Measurements from ENCODE around the gene C1RL.

C1RL gene

DNA sequence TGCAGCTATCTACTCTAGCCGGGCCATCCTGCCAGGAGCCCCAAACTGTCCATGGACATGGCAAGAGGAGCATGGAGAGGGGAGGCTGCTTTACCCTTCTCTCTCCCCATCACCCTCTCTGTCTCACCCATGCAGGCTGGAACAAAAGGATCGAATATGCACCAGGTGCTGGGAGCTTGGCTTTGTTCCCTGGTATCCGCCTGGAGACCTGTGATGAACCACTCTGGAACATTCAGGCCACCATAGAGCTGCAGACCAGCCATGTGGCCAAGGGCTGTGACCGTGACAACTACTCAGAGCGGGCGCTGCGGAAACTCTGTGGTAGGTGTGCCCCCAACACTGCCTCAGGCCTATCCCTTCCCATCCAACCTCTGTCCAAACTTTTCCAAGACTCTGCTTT is 27.1 kb upstream of the C1RL start:
- DNase-seq: no peak

DNA sequence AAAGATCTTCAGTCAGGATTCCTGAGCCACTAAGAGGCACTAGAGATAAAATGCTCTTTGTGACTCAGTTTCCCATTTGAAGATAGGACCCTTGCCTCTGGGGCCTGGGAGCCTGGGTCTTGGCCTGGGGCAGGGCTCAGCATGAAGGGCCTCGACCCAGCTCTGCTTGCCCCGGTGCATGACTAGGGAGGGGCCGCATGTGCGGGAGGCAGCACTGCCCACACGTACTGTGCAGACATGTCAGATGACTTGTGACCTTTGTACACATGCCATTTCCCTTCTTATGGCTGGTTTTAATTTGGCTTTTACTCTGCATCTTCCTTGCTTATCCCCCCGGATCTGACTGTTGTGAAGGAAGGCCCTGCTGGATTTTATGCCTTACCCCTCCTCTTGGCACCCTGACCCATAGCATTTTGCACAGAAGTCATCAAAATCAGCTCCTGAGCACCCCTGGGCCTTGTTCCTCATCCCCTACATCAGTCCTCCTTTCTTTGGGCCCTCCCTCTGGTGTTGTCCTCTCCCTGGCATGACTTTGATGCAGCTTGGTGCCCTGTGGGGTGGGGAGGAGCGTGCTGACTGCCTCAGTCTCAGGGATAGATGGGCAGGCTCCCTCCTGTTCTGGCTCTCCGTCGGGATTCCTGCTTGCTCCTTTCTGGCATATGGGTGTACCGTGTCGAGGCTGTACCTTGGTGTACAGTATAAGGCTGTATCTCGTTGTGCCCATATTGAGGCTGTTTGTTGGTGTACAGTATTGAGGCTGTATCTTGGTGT is 25.6 kb upstream of the C1RL start:
- DNase-seq: no peak

DNA sequence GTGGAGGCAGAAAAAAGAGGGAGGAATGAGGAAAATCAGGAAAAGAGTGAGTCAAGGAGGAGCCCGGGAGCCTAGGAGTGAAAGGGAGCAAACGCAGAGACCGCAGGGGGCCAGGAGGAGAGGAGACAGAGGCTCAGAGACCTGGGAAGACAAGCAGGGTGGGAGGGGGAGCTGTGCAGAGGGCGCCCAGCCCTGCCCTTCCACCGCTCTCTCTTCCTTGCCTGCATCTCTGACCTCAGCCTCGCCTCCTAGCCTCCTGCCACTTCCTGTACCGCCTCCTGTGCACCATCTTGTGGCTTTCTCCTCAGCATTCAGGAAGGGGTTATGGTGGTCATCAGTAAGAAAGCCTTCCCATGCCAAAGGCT is 22.5 kb upstream of the C1RL start:
- no peak for DNase-seq

DNA sequence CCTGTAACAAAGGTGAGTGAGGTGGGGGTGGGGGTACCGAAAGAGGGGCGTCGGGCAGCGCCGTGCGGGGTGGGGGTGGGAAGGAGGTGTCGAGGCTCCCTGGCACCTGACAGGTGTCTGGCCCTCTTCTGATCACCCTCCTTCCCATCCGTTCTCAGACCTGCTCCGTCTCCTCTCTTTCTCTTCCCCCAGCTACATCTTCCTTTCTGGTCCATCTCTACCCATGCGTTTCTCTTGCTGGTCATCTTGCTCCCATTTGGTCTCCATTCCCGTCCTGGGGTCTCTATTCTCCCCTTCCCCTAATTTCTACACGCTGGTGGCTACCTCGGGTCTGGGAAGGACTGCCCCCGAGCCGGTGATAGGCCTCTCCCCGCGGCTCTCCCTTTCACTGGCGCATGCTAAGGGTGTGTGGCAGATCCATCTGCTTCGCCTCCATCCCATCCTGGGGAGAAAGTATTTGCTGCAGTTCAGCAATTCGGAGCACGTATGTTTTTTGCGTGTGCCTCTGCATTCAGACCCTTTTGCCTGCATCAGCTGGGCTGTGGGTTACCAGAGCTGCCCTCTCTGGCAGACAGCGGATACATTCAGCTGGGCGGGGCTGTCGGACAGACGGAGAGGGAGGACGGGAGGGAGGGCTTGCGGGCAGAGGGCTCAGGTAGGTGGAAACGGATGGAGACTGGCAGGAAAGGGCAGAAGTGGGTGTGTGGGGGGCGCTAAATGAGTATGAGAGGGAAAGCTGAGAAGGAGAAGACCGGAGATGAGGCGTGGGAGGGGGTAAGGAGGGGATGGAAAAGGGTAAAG is 21.9 kb upstream of the C1RL start:
- DNase-seq: peak in 2 of 4 experiments; percentile 5 to 16

DNA sequence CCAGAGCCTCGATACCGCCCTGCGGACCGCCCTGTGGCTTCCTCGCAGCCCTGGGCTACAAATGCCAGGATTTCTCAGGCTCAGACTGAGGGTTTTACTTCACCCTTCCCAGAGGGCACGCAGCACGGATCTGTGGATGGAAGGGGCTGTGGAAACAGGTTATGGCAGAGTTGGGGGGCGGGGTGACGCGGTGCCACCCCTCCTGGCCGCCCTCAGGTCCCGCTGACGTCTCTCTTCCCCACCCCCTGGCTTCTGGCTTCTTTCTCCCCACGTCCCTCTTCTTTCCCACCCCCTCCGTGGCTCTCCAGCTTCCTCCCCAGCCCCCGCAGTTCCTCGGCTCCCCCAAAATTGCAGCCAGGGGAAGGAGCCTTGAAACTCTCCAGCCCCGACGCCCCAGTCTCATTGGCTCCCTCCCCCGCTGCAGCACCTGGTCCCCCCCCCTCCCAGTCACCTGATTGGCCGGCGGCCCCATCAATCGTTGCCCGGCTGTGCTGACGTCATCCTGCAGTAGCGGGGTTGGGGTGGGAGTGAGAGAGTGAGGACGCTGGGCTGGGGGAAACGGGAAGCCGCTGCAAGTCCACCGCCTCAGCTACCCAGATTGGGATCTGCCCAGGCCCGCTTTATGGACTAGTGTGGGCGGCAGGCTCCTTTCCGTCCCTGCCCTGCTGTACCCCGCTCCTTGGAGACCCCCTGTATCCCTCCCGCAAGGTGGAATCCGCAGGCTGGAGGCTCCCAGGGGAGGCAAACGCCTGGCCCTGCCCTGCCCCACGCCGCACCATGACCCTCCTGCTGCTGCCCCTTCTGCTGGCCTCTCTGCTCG is 21.1 kb upstream of the C1RL start, which contains the start of gene CLSTN3:
Gene CLSTN3, plus strand, starts transcription at position 500 of the 820 bp plus-strand sequence. Its CDS starts 278 bp downstream, at position 778.
- peak; percentile 55 to 81 (median 74) for DNase-seq

DNA sequence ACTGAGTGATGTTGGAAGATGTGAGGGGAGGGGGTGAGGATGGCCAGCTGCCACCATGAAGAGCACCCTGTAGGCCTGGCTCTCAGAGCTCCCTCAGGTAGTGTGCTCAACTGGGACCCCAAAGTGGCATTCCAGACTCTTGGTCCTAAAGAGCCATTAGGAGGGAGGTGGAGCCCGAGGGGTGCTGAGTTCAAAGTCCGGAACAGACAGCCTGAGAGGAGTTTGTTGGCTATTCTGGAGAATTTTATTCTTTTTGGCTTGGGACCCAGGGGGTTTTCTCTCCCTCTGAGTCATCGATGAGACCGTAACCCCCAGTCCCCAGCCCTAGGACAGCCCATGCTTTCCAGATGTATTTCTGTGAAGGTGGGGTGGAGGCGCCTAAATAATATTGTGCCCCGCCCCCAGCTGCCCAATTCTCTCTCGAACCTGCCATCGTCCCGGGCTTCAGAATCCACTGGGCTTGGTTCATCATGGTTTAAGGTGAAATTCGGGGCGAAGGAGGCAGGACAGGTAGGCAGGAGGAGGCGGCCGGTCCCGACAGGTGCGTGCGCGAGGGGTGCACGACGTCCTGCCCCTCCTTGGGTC is 20.4 kb upstream of the C1RL start:
- DNase-seq: no peak

DNA sequence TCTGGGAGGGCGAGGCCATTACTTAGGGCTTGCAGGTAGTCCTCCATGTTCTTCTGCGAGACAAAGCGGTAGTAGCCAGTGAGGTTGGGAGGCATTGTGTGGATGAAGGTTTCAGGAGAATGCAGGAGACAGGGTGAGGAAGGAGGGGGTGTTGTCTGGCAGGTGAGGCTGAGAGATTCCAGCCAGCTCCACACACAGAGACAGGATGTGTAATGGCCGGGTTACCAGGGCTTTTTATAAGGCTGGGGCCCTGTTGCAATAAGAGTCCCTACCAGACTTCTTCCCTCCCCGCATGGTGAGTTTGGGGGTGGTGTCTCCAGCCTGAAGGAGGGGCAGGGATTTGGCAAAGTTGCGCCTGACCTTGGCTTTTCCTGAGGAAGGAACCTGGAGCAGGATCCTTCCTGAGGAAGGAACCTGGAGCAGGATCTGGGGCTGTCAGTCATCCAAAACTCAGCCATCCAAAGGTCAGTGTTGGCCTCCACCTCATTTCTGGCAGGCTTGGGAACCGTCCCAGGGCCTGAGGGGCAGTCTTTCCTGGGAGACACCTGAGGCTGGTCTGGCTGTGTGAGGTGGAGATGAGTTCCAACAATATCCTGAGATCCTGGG is 19.8 kb upstream of the C1RL start, which contains the start of gene RBP5:
Gene RBP5, minus strand, starts transcription at position 209 of the 606 bp plus-strand sequence. Its CDS starts 114 bp downstream, at position 95.
- DNase-seq: no peak

DNA sequence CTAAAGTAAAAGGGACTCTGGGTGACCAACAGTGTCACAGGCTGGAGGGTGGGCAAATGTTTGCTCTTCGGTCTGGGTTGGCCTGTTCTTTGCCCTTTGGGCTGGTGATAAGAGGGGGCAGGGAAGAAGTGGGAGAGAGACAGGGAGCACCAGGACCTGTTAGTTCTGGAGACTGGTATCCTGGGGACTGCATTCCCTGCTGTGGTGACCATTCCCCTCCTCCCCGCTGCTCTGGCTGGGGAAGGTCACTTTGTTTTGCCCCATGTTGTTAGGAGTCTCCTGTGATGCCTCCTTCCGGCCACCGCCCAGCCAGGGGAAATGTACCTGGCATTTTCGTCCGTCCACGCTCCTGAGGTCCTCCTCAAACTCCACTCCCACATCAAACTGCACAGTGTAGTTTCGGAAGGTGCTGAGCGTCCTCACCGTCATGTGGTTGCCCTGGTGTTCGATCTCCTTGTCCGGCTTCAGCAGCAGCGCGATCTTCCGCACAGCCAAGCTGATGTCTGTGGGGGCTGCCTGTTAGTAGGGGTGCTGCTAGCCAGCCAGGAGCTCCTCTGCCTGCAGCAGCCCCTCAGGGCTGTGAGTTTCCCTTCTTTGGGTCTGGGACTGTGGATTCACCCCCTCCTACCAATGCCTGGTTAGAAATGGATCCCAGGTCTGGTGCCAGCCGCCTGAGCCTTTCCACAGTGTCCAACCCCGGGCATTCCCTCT is 19.1 kb upstream of the C1RL start:
- DNase-seq: no peak

DNA sequence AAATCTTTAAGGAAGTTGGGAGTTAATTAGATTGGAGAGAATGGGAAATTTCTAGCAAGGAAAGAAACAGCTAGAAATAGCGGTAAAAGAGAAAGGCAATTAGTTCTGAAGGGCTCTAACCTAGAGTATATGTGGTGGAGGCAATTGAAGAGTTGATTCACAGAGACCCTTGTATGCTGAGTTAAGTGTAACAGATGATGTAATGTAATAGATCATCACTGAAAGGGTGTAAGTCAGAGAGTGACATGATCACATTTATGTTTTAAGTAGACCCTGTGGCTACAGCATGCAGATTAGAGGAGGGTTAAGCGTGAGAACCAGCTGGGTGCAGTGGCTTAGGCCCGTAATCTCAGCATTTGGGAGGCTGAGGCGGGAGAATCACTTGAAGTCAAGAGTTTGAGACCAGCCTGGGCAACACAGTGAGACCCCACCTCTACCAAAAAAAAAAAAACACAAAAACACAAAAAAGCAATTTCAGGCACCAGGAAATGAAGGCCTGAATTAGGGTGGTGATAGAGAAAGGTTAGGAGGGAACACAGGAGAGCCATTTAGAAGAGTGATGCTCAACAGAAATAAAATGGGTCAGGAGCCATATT is 16.7 kb upstream of the C1RL start:
- no peak for DNase-seq

DNA sequence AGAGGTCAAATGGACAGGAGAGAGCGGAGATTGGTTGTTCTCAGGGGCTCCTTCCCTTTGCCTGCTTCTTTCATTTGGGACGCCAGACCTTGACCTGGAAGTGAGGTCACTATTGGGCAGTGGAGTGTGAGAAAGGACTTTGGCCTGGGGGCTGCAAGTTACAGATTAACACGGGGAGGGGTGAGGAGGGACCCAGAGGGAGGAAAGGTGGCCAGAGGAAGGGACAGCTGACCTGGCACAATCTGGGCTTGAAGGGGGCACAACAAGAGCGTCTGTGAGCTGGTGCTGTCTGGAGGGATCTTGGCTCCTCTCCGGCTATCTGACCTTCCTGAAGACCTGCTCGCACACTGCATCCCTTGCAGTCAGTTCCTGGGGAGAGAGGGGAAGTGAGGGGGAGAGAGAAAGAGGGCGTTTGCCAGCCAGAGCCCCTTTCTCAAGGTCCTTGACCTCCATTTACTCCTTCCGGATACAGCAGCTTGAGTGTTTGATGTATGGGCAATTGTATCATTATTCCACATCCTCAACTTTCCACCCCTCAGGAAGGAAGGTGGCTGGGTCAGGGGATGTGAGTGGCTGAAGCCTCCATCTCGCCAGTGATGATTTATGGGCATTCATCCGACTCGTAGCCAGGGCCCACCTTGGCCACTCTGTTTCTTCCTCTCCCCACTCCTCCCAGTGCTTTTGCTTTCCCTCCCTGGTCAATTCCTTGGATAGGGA is 14.9 kb upstream of the C1RL start:
- DNase-seq: no peak

DNA sequence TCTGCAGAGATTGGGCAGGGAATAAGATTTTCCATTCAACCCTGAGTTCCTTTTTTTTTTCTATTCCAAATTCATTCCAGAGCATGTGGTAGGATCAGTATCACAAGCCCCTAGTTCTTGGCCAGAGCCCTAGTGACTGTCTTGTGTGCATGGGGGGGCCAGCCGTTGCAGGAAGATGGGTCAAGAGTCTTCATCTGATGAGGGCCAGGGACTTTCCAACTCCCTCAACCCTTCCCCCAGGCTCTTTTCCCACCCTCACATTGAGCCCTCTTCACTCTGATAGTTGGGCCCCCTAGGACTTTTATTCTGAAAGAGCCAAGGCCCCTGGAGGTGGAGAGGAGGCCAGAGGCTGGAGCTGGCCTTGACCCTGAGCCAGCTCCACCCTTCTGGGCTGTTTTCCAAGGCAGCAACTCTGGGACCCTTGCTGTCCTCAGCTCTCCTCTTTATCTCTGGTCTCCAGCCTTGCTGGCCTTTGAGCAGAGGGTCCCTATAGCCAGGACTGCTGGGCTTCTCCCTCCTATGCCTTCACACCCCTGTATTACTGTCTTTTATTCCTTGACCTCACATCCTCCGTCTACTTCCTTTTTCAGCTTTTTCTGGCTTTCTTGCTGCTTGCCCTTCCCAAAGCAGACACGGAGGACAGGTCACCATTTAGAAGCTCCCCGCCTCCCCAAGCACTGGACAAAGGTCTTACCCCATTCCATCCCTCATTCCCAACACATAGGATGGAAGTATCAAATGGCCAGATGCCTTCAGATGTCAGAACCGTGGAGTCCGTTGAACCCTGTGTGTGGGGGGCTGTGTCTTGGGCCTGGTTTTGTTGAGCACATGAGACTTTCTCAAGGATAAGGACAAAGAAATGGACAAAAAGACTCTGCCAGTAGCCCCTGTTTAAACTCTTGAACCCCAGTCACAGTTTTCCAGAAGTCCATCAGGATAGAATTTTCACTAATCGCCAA is 14.1 kb upstream of the C1RL start:
- DNase-seq: no peak

DNA sequence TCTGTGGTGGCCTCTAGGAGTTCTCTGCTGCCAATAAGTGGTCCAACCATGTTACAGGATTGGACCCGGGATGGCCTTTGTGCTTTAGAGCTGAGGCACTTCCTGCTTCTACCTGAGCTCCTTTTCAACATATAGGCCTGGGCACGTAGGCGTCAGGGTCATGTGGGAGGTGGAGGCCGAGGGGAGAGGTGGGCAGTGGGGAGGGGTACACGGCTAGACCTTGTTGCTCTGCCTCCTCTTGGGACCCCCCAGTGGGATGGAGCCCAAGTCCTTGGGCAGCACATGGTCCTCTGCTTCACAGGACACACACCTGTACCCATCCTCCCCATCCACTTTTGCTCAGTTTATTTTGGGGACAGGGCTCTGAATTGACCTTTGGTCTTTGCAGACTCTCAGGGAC is 12.3 kb upstream of the C1RL start:
- no peak for DNase-seq

DNA sequence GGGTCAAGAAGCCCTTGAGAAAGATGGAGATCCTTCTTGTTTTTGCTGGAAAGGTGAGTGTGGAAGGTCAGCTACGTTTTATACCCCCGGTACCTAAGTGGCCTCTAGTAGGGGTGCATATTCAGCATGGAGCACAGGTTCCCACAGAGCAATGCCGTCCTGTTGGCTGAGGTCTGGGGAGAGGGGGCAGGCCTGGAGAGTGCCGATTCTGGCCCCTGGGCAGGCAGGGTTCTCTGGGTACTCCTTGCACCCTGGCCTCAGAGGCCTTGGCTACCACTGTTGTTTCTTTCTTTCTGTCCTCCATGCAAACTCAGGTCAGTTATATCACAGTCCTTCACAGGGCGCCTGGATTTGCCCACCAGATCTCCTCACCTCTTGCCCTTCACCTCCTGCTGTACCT is 11.2 kb upstream of the C1RL start:
- DNase-seq: no peak

DNA sequence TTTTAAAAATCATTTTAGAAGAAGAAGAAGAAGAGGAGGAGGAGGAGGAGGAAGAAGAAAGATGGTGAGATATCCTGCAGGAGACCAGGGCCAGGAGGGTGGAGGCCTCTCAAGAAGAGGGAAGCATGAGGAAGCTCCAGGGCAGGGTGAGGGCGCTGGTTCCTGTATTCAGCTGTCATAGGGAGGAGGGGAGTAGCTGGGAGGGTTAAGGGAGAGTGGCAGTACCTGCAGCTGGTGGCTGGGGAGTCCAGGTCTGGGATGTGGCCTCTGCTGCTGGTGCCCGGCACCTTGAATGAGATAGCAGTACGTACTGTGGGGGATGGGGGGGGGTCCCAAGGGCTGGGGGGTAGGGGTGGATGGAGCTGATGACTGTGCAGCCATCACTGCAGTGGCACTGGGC is 9.9 kb upstream of the C1RL start:
- no peak for DNase-seq

DNA sequence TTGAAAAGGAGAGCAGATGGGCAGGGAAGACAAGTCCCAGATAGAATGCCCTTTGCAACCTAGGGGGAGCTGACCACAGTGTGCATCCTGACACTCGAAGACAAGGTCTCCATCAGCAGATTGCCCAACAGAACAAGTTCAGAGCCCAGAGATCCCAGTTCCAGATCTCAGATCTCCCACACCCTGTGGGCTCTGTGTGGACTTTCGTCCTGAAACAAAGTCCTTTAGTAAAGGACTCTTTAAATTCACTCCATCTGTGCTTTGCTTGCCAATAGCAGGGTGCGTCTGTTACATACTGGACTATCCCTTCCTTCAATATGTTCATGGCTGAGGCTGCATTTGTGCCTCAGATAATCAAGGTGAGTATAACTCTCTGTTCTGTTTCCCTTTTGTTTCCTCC is 8.7 kb upstream of the C1RL start:
- no peak for DNase-seq

DNA sequence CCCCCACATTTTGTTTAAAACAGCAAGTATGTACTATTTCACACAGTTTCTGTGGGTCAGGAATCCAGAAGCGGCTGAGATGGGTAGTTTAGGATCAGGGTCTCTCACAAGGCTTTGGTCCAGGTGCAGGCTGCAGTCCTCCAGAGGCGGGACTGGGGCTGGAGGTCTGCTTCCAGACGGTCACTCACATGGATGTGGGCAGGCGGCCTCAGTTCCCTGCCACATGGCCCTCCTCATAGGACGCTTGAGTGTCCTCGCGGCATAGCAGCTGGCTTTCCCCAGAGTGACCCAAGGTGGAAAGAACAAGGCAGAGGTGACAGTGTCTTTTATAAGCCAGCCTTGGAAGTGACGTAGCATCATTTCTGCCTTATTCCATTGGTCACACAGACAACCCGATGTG is 7.9 kb upstream of the C1RL start:
- DNase-seq: no peak

DNA sequence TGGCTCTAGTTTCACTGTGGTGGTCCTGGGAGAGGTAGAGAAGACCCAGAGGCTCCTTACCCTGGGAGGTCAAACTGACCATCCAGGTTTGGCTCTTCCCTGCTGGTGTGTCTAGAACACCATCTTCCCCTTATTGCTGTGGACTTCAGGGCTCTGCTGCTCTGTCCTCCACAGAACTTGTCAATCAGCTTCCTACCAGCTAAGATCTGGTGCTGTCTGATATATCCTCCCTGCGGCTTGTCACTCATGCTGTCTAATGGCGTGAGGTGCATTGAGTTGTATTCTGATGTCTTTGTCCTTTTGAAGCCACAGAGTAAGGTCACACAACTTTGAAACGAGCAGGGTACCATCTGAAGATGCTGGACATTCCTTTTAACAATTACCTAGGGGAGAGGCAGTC is 7.2 kb upstream of the C1RL start:
- no peak for DNase-seq

DNA sequence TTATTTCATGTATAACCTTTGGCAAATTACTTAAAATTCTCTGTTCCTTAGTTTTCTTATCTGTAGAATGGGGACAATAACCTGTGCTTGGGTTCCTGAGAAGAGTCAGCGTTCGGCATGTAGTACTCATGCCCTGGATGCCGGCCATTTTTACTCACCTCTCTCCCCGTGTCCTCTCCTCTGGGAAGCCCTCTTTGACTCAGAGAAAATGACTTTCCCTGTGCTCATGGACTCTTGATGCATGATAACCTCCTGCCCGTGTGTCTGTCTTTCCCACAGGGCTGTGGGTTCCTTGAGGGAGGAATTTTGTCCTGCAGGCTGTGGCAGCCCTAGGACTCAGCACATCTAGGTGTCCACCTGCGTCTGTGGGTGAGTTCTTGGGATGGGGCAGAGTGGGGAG is 5.8 kb upstream of the C1RL start:
- DNase-seq: no peak

DNA sequence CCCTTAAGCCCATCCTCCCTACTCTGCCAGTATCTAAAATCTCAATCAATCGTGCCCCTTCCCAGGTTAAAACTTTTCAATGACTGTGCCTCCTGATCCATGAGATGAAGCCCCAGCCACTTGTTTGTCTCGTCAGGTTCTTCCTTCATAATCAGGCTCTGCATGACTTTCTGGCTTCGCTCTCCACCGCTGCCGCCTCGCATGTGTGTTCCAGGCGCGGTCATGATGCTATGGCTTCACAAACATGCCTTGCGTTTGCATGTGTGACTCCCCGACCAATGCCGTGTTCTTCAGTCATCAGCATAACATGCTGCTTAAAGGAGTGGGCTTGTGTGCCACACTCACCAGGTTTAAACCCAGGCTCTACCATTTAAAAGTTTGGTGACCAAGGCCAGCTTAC is 5.0 kb upstream of the C1RL start:
- DNase-seq: no peak
